Parathyroid adenoma (tissue), 2 donors: ENCODE measurements around the gene OGA.

ENCODE experiments used
- H2AFZ ChIP-seq: fragments of 300-600 bp; sonication (generic); one replicate; pipeline ENCODE4 v1.7.0; 2017; ENCODE audit warnings: antibody characterized with exemption, mild to moderate bottlenecking
- H3K27ac ChIP-seq: fragments of 300-600 bp; sonication (generic); one replicate; pipeline ENCODE4 v1.7.0; 2017
- H3K27me3 ChIP-seq: fragments of 300-600 bp; sonication (generic); one replicate; pipeline ENCODE4 v1.7.0; 2017; ENCODE audit warnings: low read length; ENCODE audit not compliant: control insufficient read depth, insufficient read depth
- H3K36me3 ChIP-seq: fragments of 300-600 bp; sonication (generic); one replicate; pipeline ENCODE4 v1.7.0; 2017; ENCODE audit warnings: low read length; ENCODE audit not compliant: control insufficient read depth, insufficient read depth
- H3K4me1 ChIP-seq: fragments of 300-600 bp; sonication (generic); one replicate; pipeline ENCODE4 v1.7.0; 2017; ENCODE audit warnings: control low read depth
- H3K4me2 ChIP-seq: fragments of 300-600 bp; sonication (generic); one replicate; pipeline ENCODE4 v1.7.0; 2017; ENCODE audit warnings: low read length
- H3K4me3 ChIP-seq: fragments of 300-600 bp; sonication (generic); one replicate; pipeline ENCODE4 v1.7.0; 2017; ENCODE audit warnings: low read depth, low read length
- H3K79me2 ChIP-seq: fragments of 300-600 bp; sonication (generic); one replicate; pipeline ENCODE4 v1.7.0; 2017; ENCODE audit warnings: control low read depth
- H3K9ac ChIP-seq: fragments of 300-600 bp; sonication (generic); one replicate; pipeline ENCODE4 v1.7.0; 2017; ENCODE audit warnings: mild to moderate bottlenecking
- H3K9me3 ChIP-seq: fragments of 300-600 bp; sonication (generic); one replicate; pipeline ENCODE4 v1.7.0; 2017; ENCODE audit warnings: low read length; ENCODE audit not compliant: control insufficient read depth
- TF ChIP-seq, protein P1 (sequence below): fragments of 300-600 bp; sonication (generic); IDR thresholded peaks from one replicate; pipeline ENCODE4 v1.7.0; 2017; ENCODE audit warnings: antibody characterized with exemption, mild to moderate bottlenecking
- donor health status: primary hyperparathyroidism.

Gene OGA

DNA sequence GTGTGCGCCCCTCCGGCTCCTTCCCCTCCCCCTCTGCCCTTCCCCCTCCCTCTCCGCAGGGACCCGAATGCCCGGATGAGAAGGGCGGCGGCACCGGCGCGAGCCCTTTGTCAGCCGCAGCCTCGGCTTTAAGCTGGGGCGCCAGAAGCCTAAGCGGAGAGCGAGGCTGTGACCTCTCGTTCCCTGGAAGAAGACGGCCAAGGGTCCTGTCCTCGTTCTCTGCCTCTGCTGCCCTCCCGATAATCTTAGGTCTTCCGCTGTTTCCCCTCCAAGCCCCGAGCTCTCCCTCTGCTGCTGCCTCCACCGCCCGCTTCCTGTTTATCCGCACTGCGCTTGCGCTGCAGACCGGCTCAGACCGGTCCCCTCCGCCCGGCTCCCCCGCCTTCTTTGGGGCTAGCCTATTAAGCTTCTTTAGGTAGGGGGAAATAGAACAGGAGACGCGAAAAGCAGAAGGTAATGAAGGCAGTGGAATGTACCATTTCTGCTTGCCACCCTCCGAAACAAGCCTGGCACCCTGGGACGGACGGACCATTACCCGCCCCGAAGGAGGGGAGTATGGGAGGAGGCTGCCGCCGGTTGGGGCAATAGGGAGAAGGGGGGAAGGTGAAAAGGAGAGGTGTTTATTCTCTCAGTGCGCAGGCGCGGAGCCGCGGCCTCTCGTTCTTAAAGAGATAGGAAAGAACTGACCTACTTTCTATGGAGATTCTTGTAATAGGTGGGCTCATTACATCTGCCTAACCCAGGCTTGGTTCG is at the start of gene OGA:
Gene OGA, minus strand, starts transcription at position 326 of the 753 bp plus-strand sequence. CDS start 422 bp downstream, outside the sequence.
- H2AFZ ChIP-seq: peak within 1 kb of the TSS; percentile 95
- peak within 1 kb of the TSS; percentile 95 for H3K4me2 ChIP-seq
- H3K27me3 ChIP-seq: no peaks in the 10 kb centered on the region
- peak within 1 kb of the TSS; percentile 97 for H3K4me3 ChIP-seq
- H3K36me3 ChIP-seq: no peaks in the 10 kb centered on the region
- no peaks in the 10 kb centered on the region for H3K9me3 ChIP-seq
- TF ChIP-seq, protein P1, sequence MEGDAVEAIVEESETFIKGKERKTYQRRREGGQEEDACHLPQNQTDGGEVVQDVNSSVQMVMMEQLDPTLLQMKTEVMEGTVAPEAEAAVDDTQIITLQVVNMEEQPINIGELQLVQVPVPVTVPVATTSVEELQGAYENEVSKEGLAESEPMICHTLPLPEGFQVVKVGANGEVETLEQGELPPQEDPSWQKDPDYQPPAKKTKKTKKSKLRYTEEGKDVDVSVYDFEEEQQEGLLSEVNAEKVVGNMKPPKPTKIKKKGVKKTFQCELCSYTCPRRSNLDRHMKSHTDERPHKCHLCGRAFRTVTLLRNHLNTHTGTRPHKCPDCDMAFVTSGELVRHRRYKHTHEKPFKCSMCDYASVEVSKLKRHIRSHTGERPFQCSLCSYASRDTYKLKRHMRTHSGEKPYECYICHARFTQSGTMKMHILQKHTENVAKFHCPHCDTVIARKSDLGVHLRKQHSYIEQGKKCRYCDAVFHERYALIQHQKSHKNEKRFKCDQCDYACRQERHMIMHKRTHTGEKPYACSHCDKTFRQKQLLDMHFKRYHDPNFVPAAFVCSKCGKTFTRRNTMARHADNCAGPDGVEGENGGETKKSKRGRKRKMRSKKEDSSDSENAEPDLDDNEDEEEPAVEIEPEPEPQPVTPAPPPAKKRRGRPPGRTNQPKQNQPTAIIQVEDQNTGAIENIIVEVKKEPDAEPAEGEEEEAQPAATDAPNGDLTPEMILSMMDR: no peak
- peak within 1 kb of the TSS; percentile 98 for H3K9ac ChIP-seq
- H3K4me1 ChIP-seq: peaks cover 9% of the 10 kb centered on the region
- H3K27ac ChIP-seq: peak within 1 kb of the TSS; percentile 97
- peaks cover 28% of the 10 kb centered on the region for H3K79me2 ChIP-seq

DNA sequence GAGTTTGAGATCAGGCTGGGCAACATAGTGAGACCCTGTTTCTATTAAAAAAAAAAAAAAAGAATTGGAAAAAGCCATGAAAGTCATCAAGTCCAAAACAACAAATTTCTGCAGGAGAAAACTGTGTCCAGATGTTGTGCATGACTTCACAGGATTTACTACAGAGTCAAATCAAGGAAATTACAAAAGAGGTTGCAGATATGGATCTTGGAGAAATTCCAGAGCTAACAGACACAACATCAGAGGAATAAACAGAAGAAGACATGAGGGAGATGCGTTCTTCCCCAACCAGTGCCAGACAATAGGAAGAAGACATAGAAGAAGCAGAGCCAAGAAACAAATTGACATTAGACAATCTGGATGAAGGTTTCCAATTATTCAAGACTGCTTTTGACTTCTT is 49.7 kb upstream of the OGA start:
- Histone ChIP-seq H3K36me3 (no peaks in the 10 kb centered on the region), H3K4me1 (no peaks in the 10 kb centered on the region), H3K9me3 (no peaks in the 10 kb centered on the region), H3K27me3 (no peaks in the 10 kb centered on the region), H3K4me2 (no peak overlapping the region), H2AFZ (no peak overlapping the region), H3K79me2 (peaks cover 5% of the 10 kb centered on the region), H3K9ac (no peak overlapping the region), H3K4me3 (no peak overlapping the region), H3K27ac (no peak overlapping the region)
- TF ChIP-seq, protein P1: no peak

DNA sequence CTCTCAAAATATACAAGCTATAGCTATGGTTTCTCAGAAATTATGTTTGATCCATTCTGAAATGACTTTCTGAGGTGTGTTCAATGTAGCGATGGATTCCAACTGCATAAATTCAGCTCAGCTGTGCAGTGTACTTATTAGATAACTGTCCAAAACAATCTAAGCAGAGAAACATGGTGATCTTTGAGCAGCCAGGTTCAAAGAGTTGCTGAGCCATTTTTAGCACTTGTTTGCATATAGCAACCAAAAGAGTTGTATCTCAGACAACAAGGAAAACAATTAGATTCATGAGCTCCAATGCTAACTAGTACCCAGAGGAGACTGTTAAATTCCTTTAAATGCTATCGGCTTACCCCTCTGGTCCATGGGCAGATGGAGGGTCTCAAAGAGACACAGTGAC is 41.3 kb upstream of the OGA start:
- Histone ChIP-seq H3K9me3 (no peaks in the 10 kb centered on the region), H3K27me3 (no peaks in the 10 kb centered on the region), H2AFZ (no peak overlapping the region), H3K4me1 (no peaks in the 10 kb centered on the region), H3K4me2 (no peak overlapping the region), H3K79me2 (peaks cover 9% of the 10 kb centered on the region), H3K36me3 (peaks cover 3% of the 10 kb centered on the region), H3K4me3 (no peak overlapping the region), H3K9ac (no peak overlapping the region), H3K27ac (no peak overlapping the region)
- TF ChIP-seq, protein P1: no peak

DNA sequence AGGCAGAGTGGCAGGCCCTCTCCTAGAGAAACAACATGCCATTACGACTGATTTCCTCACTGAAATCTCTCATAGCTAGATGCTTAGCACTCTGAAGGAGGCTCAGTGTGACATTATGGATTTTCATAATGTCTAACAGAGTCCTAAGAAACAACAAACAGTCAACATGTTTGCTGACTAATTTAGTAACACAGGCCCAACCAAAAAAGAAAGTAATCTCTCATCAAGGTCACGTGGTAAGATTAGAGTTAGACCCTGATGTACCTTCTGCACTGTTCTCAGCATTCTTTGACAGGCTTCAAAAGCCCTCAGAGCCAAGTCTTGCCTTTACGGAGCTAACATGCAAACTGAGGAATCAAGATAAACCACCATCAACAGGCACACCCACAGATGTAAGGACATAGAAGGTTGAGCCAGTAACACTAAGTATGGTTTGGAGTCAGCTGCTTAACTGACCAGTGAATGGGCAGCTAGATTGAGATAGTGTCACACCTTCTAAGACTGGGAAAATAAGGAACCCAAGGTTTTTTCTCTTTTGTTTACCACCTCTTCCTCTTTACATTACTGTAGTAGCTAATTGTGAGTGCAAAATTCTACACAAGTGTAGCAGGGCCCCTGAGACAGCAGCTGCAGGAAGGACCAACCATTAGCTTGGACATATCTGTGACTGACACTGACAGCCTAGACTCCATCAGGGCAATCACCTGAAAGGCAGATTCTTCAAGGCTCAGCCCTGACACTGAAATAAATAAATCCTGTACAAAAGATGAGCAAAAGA is 40.7 kb upstream of the OGA start:
- TF ChIP-seq, protein P1: no peak
- H3K79me2 ChIP-seq: peaks cover 9% of the 10 kb centered on the region
- H3K4me1 ChIP-seq: no peaks in the 10 kb centered on the region
- no peak overlapping the region for H2AFZ ChIP-seq
- no peak overlapping the region for H3K4me2 ChIP-seq
- H3K4me3 ChIP-seq: no peak overlapping the region
- no peaks in the 10 kb centered on the region for H3K9me3 ChIP-seq
- H3K36me3 ChIP-seq: peaks cover 3% of the 10 kb centered on the region
- H3K27ac ChIP-seq: no peak overlapping the region
- H3K27me3 ChIP-seq: no peaks in the 10 kb centered on the region
- no peak overlapping the region for H3K9ac ChIP-seq
